Heart left ventricle (tissue), 13 donors: ENCODE data around the gene SEMA5B.
A peak's percentile ranks its signal among the peaks of the same experiment; 100 is the strongest.

Source experiments
- CTCF ChIP-seq, 12 donors: fragments of 200-600 bp; sonication (generic) in 4 of 12; IDR thresholded peaks; one replicate each; pipeline versions ENCODE4 v1.5.0 to v1.8.0; 2018 to 2022; ENCODE audit warnings: antibody characterized with exemption in 12 of 12, mild to moderate bottlenecking in 5 of 12
- POLR2A ChIP-seq, 2 donors: fragments of 450-650 bp; IDR thresholded peaks; one replicate each; pipeline ENCODE4 v1.6.1; 2017; ENCODE audit warnings: antibody characterized with exemption in 2 of 2, mild to moderate bottlenecking in 2 of 2, moderate library complexity in 2 of 2
- donor health status: ischemic (EF 13 %, LVEDD 7.1; RV severe dilation, severe dysfunction).
- donor health status: DM: no; HTN: yes; CAD: no.
- donor health status: DM: no; HTN: no; CAD: no.
- donor health status: ischemic (EF 25% LVEDD 6.9; RV normal size, moderate dysfunction).
- donor health status: ischemic (EF 25% LVEDD 5.7; RV mildly dilated, moderate dysfunction).
- donor health status: ischemic (EF 35%, LVEDD 5.7; RV mildly dilated, moderate dysfunction).
- donor health status: nonischemic (EF 11% LVEDD 7.7; RV severe dilation, severe dysfunction).
- donor health status: DM: yes; HTN: yes; CAD: no.
- donor health status: PGD.
- donor health status: ischemic (EF 29% LVEDD 5.4; RV normal size, mild dysfunction).
- donor health status: nonischemic (EF 23%, LVEDD 6.1; RV moderate dilation, normal function).

GRCh38 chr3:123066896-123067688 is 39.5 kb upstream of the SEMA5B start, which contains the start of gene PDIA5:
- peak in 1 of 12 donors; percentile 8 for TF ChIP-seq CTCF (IDR thresholded peaks at IDR 0.05)
- peak in 1 of 2 donors; percentile 76 for TF ChIP-seq POLR2A (IDR thresholded peaks at IDR 0.05)
